ENCODE data around the gene GLRB.

DNA sequence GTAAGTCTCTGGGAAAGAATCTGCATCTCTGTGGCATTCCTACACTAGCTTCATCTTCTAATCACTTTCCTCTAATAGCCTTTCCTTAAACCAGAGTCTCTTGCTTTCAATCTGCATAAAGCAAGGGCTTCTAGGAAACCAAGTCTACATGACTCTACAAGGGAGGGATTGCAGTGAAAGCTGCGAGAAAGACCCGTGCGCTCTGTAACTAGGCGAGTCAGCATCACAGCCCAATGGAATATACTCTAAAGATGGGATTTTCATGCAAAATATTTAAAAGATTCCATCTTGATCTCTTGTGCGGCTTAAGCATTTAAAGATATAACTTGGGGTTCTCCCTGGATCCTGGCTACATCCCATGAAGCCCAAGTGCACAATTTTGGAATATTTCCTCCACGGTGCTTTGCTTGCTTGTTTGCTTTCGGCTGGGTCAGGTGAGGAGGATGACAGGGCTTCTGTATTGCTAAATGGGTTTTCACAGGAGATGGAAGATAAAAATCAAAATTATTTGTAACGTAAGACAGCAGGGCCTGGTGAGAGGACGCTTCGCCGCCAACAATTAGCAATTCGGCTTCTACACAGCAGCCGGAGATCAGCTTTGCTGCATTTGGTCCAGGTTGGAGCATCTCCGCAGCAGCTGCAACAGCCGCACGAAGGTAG lies 143.9 kb downstream of the GLRB start:
- TF ChIP-seq, protein P1, sequence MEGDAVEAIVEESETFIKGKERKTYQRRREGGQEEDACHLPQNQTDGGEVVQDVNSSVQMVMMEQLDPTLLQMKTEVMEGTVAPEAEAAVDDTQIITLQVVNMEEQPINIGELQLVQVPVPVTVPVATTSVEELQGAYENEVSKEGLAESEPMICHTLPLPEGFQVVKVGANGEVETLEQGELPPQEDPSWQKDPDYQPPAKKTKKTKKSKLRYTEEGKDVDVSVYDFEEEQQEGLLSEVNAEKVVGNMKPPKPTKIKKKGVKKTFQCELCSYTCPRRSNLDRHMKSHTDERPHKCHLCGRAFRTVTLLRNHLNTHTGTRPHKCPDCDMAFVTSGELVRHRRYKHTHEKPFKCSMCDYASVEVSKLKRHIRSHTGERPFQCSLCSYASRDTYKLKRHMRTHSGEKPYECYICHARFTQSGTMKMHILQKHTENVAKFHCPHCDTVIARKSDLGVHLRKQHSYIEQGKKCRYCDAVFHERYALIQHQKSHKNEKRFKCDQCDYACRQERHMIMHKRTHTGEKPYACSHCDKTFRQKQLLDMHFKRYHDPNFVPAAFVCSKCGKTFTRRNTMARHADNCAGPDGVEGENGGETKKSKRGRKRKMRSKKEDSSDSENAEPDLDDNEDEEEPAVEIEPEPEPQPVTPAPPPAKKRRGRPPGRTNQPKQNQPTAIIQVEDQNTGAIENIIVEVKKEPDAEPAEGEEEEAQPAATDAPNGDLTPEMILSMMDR (IDR thresholded peaks at IDR 0.05 in 4 of 5, conservative IDR thresholded peaks at IDR 0.05 in 1 of 5): no peak
- TF ChIP-seq POLR2A (IDR thresholded peaks at IDR 0.05): no peak
